ENCODE data around the gene MRPL52.
"Not testable (repeated sequence)": the region's sequence is repeated elsewhere in the genome, so short reads cannot be mapped to it uniquely, and the experiment has no call there.

MRPL52 gene

GRCh38 chr14:22829661-22830442 lies at the start of gene MRPL52:
TSS of gene MRPL52 (plus strand) at chr14:22829887. CDS start at chr14:22829913, 26 bp downstream.
- peak; percentile 91 for DNase-seq

- DNase-seq, result no peak
Measured at GRCh38 chr14:22780105-22780679, 49.5 kb upstream of the MRPL52 start.

- no peak for DNase-seq
Measured at GRCh38 chr14:22780941-22781300, 48.8 kb upstream of the MRPL52 start.

GRCh38 chr14:22781301-22781991 lies 48.2 kb upstream of the MRPL52 start:
- peak; percentile 50 for DNase-seq

- DNase-seq, result no peak
Measured at GRCh38 chr14:22786685-22787084, 43.0 kb upstream of the MRPL52 start.

- DNase-seq, result peak; percentile 96
Measured at GRCh38 chr14:22791301-22791700, 38.4 kb upstream of the MRPL52 start.

GRCh38 chr14:22792158-22792557 lies 37.5 kb upstream of the MRPL52 start:
- DNase-seq, result no peak

GRCh38 chr14:22793550-22793949 lies 36.1 kb upstream of the MRPL52 start:
- DNase-seq, result not testable (repeated sequence)

GRCh38 chr14:22793976-22794375 lies 35.7 kb upstream of the MRPL52 start:
- DNase-seq, result no peak

GRCh38 chr14:22794551-22794951 lies 35.1 kb upstream of the MRPL52 start:
- no peak for DNase-seq

- DNase-seq, result no peak
Measured at GRCh38 chr14:22796087-22796707, 33.5 kb upstream of the MRPL52 start.

GRCh38 chr14:22797017-22797917 lies 32.4 kb upstream of the MRPL52 start:
- no peak for DNase-seq

GRCh38 chr14:22798528-22798927 lies 31.2 kb upstream of the MRPL52 start:
- DNase-seq, result no peak

GRCh38 chr14:22800346-22800745 lies 29.3 kb upstream of the MRPL52 start:
- no peak for DNase-seq

- no peak for DNase-seq
Measured at GRCh38 chr14:22801716-22802115, 28.0 kb upstream of the MRPL52 start.

GRCh38 chr14:22802860-22803686 lies 26.6 kb upstream of the MRPL52 start:
- no peak for DNase-seq

- DNase-seq, result no peak
Measured at GRCh38 chr14:22803687-22803974, 26.1 kb upstream of the MRPL52 start.

GRCh38 chr14:22805235-22805634 lies 24.5 kb upstream of the MRPL52 start:
- not testable (repeated sequence) for DNase-seq

GRCh38 chr14:22807432-22808087 lies 22.1 kb upstream of the MRPL52 start:
- peak; percentile 93 for DNase-seq

- DNase-seq, result no peak
Measured at GRCh38 chr14:22808388-22809209, 21.1 kb upstream of the MRPL52 start.

Data from NCI-H226 (cell line).